HG02840 (cell line): ENCODE data around the gene KCNS3.

ENCODE experiments used
- ATAC-seq: cut with Tn5 transposase; IDR thresholded peaks from one replicate; pipeline ENCODE4 v1.9.1; 2021; ENCODE audit warnings: mild to moderate bottlenecking, moderate library complexity, moderate number of reproducible peaks; ENCODE audit not compliant: unreplicated experiment, low FRiP score

Gene KCNS3

DNA sequence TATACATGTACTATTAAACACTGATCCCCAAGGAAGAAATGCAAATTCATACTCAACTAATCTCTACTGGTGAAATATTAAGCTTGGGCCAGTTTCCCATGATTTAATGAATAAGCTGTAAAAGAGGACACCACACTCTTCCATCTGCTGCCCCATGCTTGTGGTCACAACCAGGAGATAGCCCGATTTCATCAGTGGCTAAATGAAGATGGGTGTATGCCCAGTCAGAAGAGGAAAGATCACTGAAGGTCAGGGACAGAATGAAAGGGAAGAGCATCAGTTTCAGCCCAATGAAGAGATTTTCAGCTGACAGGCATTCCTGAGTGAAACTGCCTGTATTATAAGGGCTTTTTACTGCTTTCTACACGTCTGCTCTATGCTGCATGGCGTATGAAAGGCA lies 103.5 kb downstream of the KCNS3 start:
- ATAC-seq = no peak
